ENCODE data around the gene TRAPPC4.
"Not testable (repeated sequence)": the region's sequence is repeated elsewhere in the genome, so short reads cannot be mapped to it uniquely, and the experiment has no call there.

The TRAPPC4 gene

DNA sequence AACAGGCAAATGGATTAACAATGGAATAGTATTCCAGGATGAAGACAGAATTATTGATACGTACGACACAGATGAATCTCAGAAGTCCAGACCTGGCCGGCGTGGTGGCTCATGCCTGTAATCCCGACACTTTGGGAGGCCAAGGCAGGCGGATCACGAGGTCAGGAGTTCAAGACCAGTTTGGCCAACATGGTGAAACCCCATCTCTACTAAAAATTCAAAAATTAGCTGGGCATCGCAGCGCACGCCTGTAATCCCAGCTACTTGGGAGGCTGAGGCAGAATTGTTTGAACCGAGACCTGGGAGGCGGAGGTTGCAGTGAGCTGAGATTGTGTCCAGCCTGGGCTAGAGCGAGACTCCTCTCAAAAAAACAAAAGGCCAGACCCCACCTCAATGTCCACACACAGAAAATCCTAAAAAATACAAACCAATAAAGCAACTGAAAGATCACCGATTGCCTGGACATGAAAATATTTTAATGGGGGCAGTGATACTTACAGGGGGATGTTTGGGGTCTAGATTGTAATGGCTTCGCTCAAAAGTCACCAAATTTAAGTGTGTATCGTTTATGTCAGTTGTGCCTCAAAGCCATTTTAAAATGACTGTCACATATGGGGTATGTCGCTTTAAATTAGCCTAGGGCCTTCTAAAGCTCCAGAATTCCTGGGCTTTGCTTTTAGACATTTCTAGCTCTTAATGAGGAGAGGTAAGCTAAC lies 4.2 kb upstream of the TRAPPC4 start:
- DNase-seq (ENCODE audit: low read depth in 2 of 2) = no peak

DNA sequence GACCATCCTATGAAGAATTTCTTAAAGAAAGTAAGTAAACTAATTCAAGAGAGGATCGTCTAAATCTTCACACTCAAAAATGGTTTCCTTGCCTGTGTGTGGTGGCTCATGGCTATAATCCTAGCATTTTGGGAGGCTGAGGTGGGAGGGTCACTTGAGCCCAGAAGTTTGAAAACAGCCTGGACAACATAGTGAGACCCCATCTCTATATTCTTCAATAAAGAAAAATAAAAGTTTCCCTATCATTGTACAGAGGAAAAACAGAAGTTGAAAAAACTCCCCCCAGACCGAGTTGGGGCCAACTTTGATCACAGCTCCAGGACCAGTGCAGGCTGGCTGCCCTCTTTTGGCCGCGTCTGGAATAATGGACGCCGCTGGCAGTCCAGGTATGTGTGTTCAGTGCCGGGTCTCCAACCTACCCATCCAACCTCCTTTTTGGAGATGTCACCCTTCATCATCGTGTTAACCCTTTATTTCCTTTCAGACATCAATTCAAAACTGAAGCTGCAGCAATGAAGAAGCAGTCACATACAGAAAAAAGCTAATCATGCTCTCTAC lies 3.4 kb upstream of the TRAPPC4 start:
- DNase-seq (ENCODE audit: low read depth in 2 of 2) = no peak

DNA sequence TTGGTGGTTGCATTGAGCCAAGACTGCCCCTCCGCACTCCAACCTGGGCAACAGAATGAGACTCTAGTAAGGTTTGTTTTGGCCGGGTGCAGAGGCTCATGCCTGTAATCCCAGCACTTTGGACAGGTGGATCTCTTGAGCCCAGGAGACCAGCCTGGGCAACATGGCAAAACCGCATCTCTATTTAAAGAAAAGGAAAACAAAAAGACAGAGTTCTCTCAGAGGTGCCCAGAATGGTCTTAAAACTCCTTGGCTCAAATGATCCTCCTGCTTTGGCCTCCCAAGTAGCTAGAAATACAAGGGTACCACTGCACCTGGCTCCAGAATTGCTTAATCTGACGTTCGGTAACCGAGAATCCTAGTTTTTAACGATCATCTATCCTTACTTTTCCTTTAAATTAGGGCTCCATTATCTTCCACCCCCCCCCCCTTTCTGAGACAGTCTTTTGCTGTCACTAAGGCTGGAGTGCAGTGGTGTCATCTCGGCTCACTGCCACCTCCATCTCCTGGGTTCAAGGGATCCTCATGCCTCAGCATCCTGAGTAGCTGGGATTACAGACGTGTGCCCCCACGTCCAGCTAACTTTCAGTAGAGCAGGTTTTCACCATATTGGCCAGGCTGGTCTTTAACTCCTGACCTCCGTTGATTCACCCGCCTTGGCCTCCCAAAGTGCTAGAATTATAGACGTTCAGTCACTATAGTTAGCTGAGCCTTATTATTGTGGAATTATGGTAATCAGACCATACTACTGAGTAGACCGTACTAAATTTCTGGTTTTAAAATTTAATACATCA lies 2.2 kb upstream of the TRAPPC4 start:
- DNase-seq (ENCODE audit: low read depth in 2 of 2) = no peak

DNA sequence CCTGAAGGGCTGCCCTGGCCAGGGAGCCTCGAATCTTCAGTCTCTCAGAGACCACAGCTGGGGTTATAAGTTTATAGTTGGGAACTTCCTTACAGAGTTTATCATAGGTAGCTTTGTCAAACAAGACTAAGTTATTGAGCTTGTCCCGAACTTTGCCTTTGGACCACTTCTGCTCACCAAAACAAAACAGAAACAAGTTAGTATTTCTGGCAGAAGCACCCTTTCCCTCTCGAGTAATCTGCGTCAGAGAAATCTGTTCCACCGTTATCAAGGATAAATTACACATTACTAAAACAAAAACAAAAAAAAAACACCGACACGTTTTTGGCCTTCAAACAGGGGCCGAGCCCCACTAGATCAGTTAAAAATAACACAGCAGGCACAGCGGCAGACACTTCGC lies 1.2 kb upstream of the TRAPPC4 start:
- not testable (repeated sequence) for DNase-seq (ENCODE audit: low read depth in 2 of 2)

DNA sequence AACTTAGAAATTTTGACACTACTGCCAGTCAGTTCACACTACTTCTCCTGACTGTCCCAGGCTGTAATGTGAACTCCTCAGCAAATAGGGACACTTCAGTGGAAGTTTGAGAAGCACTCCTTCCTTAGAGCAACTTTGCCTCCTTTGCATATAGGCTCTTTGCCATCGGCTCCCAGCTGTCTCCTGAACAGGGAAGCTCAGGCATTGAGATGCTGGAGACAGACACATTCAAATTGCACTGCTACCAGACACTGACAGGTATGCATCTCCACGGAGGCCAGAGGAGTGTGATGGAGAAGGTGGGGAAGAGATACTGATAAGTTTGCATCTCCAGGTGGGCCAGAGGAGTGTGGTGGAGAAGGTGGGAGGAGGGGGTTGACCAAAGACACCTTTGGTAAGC lies 1.4 kb downstream of the TRAPPC4 start:
- DNase-seq (ENCODE audit: low read depth in 2 of 2) = no peak

DNA sequence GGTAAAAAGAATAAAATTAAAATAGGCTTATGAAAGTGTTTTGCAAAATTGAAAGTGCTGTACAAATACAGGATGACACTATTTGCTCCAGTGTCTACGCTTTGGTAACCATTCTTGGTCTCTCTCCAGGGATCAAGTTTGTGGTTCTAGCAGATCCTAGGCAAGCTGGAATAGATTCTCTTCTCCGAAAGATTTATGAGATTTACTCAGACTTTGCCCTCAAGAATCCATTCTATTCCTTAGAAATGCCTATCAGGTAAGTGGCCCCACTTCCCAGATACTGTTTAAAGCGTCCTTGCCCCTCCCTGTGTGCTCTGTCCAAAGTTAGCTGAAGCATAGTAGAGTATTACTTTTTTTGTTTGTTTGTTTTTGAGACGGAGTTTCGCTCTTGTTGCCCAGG lies 3.1 kb downstream of the TRAPPC4 start:
- no peak for DNase-seq (ENCODE audit: low read depth in 2 of 2)

DNA sequence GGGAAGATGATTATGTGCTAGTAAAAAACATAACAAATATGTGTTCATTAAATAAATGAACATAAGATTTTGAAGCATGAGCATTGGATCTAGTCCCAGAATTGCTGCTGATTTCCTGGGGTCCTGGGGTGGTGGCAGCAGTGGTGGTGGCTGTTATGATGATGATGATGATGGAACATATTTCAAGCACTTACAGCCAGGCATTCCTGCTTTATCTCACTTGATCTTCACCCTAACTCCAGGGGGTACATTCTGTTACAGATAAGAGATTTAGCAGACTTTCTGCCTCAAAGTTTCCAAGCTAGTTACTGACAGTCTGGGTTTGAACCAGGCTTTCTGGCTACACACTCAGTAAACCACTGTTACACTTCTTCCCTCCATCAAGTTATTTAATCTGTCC lies 5.2 kb downstream of the TRAPPC4 start:
- no peak for DNase-seq (ENCODE audit: low read depth in 2 of 2)

DNA sequence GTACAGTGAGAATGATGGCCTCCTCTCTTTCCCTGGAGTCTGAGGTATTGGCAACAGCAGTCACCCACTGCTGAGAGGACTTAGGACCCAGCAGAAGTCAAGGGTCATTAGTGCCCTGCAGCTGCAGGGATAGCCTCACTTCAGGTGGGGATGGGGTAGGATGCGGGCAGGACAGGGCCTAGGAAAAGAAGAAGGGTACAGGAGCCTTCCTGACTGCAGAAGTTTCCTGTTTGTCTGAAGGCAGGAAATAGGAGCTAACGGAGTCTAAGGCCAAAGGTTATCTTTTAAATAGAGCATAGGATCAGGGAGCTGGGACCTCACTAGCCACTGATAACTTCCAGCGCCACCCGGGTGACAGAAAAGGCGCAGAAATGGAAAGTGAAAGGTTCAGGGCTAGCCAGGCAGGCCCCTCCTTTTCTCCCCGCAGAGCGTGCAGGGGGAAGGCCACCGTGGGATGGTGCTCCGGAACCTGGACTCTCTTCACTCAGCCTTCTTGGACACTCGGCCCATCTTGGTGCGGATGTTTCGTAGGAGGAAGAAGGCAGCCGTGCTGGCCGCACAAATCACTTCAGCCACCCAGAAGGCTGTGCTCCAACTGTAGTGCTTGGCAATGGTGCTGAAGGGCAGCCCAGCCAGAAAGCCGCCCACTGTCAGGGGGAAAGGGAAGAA lies 6.0 kb downstream of the TRAPPC4 start:
- no peak for DNase-seq (ENCODE audit: low read depth in 2 of 2)

DNA sequence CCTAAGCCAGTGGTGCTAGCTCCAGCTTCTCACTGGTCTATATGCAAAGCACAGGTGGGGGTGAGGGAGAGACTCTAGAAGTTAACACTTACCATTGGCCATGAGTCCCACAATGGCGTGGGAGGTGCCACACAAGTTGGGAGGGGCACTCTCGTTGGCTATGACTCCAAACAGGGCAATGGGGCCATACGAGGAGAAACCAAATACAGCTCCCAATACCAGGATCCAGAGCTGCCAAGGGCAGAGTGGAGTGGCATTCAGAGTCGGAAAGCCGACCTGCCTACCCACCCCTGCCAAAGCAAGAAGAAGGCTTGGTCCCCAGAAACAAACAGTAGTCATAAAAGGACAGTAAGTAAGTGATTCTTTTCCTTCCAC lies 6.5 kb downstream of the TRAPPC4 start:
- DNase-seq (ENCODE audit: low read depth in 2 of 2) = no peak

DNA sequence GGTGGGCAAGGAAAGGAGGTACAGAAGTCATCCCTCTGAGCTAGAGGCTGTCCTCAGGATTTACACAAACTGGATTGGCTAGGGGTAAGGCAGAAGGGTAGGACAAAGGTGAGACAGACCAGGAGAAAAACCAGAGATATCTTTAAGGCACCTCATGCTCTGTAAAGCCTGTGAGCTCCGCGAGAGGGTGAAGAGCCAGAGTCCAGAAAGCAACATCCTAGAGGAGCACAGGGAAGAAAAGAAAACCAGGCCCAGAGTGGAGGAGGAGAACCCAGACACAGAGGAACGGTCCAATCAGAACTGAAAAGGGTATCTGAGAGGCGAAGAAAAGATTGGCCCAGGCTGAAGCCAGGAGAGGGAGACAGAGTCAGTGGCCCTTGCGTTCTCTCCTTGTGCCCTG lies 7.0 kb downstream of the TRAPPC4 start:
- no peak for DNase-seq (ENCODE audit: low read depth in 2 of 2)

DNA sequence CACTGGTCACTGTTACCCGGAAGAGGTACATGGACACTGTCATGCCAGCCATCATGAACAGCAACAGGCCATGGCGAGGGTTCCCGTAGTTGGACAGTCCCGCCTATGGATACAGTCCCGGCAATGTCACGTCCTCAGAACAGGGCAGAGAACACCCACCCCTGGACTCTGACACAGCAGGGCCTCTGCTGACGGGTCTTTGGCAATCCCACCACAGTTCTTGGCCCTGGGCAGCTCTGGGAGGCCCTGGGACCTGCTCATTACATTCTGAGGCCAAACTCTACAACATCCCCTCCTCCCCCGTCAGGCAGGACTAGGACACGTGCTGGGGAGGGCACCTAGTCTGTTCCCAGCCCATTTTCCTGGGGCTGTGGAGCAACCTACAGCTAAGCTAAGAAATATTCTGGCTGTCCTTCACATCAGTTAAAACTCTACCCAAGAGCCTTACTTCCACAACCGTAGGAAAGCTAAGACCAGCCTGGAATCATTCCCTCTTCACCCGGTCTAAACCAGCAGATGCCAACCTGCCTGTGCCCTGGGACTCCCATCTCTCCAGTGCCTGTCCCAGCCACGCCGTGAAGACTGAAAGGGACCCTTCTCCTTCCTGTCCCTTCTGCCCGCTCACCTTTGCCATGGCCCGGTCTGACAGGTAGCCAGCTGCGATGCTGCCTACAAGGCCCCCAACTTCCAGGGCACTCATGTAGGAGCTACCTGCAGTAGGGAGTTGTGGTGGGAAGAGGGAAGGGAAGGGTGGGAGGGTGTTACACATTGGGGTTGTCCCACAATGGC lies 7.6 kb downstream of the TRAPPC4 start:
- DNase-seq (ENCODE audit: low read depth in 2 of 2) = no peak

DNA sequence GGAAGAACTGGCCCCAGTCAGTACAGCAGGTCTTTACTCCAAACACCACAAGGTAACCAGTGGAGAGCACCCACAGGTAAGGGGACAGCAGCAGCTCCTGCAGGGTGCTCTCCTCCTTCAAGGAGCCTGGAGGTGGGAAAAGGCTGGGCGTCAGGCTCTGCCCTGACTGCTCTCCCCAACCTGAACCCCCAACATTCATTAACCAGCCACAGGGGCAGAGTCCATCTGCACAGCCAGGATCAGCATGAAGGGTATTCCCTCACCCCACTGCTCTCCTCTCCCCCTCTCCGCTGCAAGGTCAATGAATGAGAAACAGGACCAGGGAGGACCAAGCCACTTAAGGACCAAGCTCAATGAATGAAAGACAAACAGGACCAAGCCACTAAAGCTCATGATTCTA lies 8.4 kb downstream of the TRAPPC4 start:
- no peak for DNase-seq (ENCODE audit: low read depth in 2 of 2)

DNA sequence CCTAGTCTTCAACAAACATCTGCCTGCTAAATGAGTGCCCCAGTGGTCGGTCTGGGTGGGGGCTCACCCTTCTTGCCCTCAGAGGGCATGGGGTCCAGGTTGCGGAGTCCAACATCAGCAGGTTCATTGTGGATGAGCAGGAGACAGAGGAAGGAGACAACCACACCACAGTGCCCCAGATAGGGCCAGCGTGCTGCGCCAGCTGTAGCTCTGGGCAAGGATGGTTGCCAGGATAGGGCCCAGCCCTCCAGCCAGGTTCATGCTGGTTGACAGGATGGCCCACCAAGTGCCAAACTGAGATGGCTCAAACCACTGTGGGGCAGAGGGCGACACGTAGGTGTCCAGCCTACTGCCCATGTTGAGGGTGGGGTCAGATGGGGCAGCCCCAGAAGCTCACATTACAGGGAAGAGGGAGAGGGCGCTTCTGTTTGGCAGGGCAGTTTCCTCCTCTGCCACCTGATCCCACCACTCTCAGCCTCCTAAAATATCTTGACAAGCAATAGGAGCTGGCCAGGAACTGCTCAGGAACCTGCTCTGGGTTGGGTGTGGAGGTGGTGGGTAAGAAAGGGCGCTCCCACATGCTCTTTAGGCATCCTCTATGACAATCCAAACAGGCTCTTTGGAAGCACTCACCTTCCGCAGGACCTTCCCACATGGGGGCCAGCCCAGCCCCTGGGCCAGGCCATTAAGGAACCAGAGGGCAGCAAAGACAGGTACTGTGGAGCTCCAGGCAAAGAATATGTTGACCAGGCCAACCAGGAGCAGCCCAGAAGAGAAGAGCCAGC lies 9.2 kb downstream of the TRAPPC4 start:
- no peak for DNase-seq (ENCODE audit: low read depth in 2 of 2)

DNA sequence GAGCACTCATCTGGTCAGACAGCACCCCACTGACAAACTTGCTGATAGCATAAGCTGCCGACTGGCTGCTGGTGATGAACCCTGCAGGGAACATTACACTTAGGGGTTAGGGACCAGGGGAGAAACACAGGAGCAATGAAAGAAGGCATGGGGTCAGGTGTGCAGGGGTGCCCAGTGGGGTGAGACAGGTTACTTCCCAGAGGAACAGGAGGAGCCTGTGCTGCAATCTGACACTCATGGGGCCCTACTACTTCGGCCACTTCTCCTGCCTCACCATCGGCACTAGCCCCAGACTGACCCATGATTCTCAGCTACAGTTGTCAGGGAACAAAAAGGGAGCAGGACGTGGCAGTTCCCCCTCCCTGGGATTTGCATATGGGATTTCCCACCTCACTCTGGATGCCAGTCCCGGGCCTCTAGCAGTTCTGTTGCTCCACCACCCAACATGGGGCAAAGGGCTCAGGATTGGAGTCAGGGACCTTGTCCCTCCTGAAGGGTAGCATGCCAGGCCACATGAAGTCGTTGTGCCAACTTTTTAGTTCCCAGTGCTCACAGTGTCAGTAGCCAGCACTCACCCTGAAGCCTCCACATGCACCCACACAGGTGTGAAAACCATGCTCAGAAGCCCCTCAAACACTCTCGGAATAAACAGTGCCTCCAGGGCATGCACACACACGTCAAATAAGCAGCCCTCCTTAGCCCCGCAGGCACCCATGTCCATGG lies 9.9 kb downstream of the TRAPPC4 start:
- DNase-seq (ENCODE audit: low read depth in 2 of 2) = no peak

DNA sequence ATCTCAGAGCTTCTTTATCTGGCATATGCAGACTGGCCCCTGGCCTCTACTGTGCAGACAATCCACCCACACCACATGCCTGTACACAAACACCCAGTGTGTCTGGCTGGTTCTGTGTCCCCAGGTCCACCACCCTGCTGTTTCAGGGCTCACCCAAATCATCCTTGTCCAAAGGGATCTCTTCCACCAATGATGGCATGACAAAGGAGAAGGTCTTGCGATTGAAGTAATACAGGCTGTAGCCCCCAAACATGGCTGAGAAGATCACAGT lies 10.4 kb downstream of the TRAPPC4 start:
- DNase-seq (ENCODE audit: low read depth in 2 of 2) = no peak

DNA sequence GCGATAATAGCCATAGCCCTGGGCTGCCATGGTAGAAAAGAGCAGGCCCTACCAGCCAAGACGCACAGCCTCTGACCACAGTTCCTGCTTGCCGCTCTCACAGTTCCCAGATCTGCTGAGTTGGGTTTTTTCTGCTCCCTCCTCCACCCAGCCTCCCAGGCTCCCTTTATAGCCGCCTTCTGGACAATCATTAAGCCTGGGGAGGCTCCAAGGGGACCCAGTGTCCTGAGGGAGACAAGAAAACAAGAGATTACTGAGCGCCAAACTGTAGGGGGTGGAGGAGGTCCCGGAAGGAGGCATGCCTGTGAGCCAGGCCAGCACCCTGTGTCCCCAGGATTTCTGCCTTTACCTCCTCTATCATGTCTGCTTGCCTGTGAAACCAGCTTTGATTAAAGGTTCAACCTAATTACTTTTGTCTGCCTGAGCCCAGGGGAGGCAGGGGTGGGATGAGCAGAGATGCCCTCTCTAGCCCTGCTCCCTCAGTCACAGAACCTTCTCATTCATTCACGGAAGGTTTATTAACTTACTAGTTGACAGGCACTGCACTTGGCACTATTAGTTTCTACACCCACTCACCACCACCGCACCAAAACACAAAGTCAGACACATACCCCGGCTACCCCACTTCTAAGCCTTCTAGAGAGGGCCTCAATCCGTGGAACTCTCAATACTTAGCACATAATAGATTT lies 10.9 kb downstream of the TRAPPC4 start:
- DNase-seq (ENCODE audit: low read depth in 2 of 2) = peak in 1 of 2 donors; percentile 30

DNA sequence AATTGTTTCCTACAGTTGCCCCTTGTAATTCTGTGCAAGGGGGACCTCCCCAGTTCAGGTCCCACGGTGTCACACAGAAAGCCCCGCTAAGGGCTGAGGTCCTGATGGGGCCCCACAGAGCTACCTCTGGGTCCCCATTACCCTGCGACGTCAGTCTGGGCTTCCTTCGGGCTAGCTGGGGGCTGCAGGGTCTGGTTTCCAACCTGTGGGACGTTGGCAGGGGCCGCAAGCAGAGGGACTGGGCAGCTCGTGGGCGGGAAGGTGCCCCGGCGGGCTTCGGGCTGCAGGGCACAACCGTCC lies 11.4 kb downstream of the TRAPPC4 start:
- no peak for DNase-seq (ENCODE audit: low read depth in 2 of 2)

DNA sequence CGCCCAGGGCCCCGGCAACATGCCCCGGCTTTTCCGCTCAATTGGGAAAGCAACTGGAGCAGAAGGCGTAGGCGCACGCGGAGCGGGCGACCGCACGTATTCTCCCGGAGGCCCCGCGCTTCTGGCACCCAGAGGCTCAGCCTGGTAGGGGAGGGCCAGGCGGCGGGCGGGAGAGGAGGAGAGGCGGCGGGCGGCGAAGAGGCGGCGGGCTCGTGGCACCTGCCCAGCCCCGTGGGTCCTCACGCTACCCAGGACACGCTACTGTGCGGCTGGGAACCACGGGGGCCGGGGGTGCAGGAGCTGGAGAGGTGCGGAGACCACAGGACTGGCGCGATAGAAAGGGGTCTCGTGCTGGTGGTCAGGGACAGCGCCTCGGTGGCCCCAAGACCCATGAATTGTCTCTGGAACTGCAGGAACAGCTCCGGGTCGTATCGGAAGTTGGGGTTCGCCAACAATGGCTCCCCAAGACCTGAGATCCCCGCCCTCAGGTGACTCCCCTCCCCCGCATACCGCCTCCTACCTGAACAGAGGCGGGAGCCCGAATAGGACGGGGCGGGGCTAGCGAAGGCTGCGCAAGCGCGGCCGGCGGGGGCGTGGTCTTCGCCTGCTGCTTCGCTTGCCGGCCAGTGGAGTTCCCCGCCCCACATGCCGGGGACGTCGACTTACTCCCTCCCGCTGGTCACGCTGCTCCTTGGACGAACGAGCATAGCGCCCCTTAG lies 11.9 kb downstream of the TRAPPC4 start, which contains the start of gene SLC37A4:
Gene SLC37A4, minus strand, starts transcription at position 549 of the 719 bp plus-strand sequence.
- peak; percentile 96 to 99 for DNase-seq (ENCODE audit: low read depth in 2 of 2)

DNA sequence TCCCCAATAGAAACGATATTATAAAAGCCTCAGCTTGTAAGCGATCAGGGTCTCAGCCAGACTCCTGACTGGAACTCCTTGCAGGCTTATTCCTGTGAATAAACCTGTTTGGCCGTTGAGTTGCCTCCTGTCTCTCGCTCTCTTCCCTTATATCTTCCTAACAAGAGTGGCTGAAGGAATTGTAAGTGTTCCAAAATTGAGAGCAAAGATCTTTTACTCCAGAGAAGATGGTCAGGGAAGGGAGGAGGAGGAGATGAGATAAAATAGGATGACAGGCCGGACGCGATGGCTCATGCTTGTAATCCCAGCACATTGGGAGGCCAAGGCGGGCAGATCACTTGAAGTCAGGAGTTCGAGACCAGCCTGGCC lies 13.3 kb downstream of the TRAPPC4 start:
- no peak for DNase-seq (ENCODE audit: low read depth in 2 of 2)

All from stimulated activated CD8-positive, alpha-beta memory T cell treated with anti-CD3 and anti-CD28 coated beads, Interleukin-7, amount 100 ng/mL, for 4 hours (primary cell).